AML-193 (cell line): ENCODE data around the gene PAPPA2.
"Not testable (repeated sequence)": the region's sequence is repeated elsewhere in the genome, so short reads cannot be mapped to it uniquely, and the experiment has no call there.

Source experiments
- DNase-seq, 2 experiments: peaks; one replicate each; lab custom pipeline; 2025; lab: John Stamatoyannopoulos, UW

Gene PAPPA2

DNA sequence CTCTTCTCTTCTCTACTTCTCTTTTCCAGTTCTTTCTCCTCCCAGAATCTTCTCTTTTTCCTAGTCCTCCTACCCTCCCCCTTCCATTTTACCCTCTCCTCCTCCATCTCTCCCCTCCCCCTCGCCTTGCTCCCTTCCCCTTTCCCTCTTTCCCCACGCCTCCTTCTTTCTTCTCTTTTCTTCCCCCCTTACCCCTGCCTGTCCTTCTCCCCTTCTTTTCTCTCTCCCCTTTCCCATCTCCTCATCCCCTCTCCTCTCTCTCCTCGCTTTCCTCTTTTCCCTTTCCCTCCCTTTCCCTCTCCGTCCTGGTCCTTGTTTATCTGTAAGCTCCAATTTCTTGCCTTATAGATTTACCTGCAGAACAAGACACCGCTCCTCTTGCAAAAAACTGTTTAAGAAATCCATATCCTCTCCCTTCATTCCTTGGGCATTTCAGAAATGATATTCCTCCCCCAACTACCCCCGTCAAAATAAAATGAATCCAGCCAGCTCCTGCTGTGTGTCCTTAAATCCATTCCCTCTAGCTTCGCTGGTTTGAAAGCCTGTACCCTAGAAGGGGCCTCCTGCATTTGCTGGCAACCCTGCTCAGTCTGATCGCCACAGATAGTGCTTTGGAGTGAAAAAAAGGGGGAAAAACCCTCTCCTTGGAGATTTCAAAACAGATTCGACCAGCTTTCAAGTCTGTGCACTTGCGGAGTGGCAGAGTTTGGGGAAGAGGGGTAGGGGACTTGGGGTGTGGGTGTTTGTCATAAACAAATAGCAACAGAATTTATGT lies 89.4 kb downstream of the PAPPA2 start:
- no peak for DNase-seq

DNA sequence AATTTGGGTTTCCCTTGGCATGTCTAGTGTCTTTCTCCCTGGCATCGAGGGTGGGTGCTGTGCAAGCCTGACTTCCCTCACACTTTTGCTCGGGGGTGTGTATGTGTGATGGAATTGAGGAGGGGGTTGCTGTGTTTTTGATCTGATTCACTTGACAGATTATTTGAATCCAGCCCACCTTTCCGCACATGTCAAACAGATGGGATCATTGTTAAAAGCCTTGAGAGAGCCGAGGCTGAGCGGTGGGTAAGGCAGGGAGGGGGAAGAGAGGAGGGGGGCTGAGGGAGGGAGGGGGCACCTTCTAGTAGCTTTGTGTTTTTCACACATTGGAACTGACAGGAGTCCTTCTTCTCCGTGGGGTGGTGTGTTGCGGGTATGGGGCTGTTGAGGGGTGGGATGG lies 90.0 kb downstream of the PAPPA2 start:
- no peak for DNase-seq

DNA sequence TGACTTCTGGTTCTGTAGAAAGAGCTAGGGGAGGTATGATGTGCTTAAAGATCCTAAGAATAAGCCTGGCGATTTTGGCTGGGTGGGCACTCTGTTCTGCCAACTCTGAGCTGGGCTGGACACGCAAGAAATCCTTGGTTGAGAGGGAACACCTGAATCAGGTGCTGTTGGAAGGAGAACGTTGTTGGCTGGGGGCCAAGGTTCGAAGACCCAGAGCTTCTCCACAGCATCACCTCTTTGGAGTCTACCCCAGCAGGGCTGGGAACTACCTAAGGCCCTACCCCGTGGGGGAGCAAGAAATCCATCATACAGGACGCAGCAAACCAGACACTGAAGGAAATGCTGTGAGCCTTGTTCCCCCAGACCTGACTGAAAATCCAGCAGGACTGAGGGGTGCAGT lies 93.3 kb downstream of the PAPPA2 start:
- DNase-seq, result no peak

DNA sequence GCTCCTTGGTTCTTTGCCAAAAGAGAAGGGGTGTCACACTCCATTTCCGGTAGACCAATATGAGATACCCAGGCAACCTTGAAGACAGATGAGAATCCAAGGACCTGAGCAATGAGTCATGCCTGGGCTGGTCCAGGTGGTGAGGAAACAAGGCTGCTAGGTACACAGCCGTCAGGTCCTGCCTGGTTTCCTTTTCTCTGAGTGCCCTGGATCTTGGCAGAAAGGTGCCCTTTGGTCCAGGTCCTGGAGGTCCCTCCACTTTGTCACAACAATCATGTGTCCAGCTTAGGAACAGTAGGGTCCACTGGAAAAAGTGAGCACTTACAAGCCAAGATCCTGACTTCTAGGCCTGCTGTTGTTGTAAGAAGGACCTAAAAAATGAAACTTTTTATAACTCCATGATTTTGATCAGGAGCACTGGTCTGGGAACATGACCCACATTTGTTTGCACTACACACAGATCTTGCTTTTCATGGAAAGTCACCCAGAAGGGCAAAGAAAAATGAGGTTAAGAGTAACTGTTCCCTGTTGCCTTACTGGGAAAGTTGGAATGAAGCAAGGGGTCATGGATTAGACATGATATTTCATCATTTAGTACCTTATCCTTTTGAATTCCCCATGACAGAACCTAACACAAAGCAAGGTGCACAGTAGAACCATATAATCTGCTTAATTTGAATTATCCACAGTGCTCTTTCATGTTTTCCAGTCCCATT lies 94.7 kb downstream of the PAPPA2 start:
- no peak for DNase-seq

DNA sequence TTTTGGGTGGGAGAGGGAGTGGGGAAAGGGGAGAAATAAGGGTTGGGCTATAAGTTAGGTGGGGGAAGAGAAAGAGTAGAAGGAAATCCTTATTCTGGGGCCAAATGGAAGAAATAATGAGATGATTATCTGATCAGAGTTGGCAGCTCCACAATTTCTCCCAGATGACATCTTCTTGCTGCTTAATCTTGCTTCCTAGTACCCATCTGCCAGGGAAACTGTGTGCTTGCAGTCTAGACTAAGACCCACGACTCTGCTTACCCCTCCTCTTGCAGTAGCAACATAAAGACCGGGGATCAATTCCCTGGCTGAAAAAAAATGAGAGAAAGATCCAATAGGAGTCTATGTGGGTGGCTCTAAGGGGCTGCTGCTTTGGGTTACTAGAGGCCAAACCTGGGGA lies 95.6 kb downstream of the PAPPA2 start:
- no peak for DNase-seq

DNA sequence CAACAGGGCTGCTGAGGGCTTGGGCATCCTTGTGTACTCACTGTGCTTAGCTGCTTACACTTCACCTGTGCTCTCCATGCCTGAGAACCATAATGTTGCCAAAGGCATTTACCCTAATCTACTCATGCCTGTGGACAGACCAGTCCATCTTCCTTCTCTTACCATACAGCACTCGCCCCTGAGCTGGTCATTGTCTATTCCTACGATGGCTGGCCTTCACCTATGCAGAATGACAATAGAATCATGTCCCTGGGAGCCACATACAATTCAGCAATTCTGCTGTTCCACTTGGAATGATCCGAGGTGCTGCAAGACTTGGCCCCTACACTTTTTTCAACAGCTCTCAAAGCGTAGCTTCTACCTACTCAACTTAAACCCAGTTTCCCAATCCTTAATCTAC lies 96.5 kb downstream of the PAPPA2 start:
- no peak for DNase-seq

DNA sequence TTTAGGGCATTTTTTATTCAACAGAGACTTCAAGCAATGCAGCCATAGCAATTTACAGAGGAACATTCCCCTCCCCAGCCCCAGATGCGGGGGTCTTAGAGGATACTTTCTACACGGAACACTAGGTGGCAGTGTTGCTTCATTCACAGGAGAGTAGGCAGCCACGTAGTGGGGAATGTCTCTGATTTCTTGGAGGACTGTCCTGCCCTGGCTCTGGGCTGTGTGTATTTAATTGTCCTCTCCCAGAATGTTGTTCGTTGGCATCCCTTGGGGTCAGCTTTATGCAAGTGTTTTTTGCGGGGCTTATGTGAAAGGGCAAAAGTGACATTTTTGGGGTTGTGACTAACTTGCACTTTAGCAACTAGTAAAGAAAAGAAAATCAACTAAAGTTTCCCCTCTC lies 96.9 kb downstream of the PAPPA2 start:
- DNase-seq, result peak in 1 of 2 experiments; percentile 2

DNA sequence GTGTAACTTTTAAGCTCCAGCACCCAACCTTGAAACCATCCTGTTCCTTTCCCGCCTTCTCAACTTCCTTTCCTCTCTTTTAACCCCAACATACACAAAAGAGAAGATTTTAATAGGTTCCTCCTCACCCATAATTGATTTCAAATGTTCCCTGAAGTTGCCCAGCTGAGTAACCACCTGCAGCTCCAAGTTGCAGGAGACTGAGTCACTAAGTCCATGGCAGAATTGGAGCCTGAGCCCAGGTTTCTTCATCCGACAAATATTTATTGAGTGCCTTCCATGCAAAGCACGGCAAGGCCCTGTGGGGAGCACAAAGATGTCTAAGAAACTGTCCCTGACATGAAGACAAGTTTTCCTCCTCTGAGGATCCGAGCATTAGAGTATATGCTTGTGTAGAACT lies 97.7 kb downstream of the PAPPA2 start:
- DNase-seq, result no peak

DNA sequence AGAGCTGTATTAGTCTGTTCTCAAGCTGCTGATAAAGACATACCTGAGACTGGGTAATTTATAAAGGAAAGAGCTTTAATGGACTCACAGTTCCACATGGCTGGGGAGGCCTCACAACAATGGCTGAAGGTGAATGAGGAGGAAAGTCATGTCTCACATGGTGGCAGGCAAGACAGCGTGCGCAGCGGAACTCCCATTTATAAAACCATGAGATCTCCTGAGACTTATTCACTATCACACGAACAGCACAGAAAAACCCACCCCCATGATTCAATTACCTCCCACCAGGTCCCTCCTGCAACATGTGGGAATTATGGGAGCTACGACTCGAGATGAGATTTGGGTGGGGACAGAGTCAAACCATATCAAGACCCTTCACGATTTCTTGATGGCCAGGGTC lies 98.8 kb downstream of the PAPPA2 start:
- DNase-seq, result not testable (repeated sequence)

DNA sequence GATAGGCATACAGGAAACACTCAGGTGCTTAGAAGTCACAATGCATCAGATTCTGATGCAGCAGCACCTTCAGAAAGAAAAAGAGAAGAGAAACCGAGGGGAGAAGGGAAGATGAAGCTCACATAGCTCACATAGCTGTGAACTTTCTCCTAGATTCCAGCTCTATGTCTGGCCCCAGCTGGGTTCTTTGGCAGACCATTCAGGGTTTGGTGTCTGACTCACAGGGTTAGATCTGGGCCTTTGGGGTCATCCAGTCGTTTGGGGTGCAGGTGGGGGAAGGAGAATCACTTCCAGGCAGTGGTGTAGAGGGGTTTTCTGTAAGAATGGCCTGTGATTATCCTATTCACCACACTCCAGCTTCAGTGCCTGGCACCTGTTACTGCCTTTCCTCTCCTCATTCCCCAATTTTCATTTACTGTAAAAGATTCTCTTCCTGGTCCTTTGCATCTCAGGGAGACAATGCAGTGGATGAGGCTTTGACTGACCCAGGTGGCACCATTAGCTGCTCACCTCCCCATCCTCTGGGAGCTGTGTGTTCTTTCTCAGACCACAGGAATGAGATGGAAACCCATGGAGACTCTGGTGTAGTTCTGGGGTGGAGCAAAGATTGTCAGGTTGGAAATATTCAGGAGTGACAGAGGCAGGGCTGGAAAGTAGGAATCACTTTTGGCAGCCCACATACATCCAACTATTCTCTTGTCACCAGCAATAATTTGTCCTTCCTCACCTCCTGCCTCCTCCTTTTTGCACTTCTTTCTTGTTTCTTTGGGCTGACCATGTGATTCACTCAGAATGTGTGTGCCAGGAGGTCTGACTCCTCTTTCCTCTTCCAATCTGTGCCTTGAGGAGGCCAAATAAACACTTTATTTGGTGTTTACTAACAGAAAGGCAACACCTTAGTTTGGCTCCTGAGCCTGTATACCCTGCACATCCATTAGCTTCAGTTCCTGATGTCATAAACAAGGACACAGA lies 103.3 kb downstream of the PAPPA2 start:
- no peak for DNase-seq

DNA sequence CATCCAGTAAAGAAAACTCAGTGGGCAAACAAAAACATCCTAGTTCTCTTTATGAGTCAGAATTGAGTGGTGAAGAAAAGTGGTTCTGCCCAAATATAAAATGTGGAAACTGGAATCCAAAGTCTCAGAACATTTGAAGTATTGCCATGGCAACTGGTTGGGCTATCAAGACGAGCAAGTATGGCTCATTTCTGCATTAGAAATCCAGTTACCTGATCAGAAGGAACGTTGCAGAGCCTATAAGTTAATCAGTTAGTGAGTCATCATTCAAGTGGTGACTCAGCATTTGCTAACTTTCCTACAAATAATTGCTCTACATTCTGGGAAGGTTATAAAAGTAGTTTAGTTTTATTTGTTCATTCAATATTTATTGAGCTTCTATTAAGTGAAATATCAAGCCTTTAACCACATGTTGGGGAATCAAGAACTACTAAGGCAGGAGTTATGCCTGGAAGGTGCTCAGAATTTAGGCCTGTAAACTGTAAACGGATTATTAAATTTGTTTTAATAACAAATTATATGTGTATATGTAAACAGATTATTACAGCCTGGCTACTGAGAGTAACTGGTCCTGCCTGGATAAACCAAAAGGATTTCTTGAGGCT lies 104.3 kb downstream of the PAPPA2 start:
- DNase-seq, result no peak

DNA sequence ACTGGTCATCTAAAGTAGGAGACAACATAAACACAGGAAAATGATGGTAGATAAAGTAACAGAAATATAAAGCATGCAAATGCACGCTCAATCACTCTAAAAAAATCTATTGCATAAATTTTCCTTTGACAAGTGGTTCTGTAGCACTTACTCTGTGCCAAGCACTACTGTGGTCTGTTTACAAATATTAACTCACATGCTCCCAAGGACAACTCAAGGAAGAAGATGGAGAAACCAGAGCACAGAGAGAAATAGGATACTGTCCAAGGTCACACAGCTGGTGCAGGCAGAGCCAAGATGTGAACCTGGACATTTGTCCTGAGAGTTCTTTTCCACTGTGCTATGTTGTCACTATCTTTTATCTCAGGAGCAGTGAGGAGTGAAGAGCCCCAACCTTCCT lies 105.2 kb downstream of the PAPPA2 start:
- no peak for DNase-seq

DNA sequence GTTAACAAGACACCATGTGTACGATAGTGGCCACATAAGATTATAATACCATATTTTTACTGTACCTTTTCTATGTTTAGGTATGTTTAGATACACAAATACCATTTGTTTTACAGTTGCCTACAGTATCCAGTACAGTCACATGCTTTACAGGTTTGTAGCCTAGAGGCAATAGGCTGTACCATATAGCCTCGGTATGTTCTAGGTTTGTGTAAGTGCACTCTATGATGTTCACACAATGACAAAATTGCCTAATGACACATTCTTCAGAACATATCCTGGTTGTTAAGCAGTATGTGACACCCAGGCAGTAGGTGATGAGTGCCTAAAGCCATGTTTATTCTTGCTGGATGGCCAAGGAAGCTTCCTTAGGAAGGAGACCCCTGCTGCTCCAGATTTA lies 111.8 kb downstream of the PAPPA2 start:
- no peak for DNase-seq

DNA sequence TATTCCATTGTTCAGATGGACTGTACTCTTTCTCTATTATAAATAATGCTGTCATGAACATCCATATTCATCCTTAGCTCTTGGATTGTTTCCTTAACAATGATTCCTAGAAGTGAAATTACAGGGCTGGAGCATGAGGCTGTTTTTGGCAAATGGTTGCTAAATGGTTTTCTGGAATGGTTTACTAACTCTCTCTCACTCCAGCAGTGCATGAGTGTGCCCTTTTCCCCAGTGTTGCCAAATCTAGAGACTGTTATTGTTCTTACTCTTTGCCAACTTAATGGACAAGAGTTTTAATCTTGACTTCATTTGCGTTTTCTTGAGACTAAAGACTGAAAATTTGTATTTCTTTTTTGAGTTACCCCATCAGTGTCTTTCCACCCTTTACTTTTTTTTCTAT lies 113.0 kb downstream of the PAPPA2 start:
- DNase-seq, result no peak

DNA sequence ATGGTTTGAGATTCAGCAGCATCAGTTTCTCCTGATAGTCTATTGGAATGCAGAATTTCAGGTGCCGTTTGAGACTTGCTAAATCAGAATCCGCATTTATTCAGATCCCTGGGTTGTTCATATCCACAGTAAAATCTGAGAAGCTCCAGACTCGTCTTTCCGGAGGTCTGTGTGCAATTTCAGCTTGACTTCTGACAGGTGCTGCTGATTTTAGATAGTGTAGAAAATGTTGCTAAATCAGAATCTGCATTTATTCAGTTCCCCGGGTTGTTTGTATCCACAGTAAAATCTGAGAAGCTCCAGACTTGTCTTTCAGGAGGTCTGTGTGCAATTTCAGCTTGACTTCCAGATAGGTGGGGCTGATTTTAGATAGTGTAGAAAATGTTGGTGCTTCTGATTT lies 113.7 kb downstream of the PAPPA2 start:
- no peak for DNase-seq

DNA sequence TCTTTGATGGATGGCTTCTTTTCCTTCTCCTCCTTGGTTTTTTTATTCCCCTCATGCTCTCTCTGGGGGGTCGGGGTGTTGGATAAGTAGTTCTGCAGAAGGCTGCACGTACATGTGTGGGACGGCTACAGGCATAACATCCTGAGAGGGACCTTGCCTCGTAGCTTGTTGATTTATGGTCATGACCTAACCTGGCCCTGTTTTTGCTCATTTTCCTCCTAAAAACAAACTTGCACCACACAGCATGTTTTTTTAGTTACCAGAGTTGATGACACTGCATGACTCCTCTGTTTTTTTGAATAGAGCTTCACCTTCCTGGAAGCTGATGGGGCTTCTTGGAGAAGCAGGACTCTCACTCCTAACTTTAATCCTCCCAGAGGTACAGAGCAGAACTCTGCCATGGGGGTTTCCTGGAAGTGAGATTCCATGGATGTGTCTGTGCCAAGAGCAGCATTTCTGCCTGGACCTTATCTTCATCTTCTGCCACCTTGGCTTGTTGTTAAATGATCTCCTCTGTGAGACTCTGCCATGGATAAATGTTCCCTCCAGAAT lies 114.7 kb downstream of the PAPPA2 start:
- DNase-seq, result no peak

DNA sequence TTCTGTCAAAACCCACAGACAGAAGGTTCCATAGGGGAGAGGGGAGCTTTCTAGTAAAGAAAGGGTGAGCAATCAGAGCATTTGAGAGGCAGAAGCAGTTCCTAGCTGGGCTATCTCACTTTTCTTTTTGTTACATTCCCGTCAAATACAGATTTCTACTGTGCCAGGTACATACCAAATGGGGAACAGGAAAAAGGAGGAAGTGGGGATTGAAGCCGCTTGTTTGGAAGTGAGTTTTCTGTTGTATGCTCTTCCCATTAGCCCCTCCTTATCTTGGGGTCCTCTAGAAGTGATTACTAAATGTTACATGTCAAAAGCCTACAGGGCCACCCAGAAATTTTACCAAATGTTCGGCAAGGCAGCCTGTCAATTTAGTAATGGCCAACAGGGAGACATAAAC lies 116.1 kb downstream of the PAPPA2 start:
- no peak for DNase-seq

DNA sequence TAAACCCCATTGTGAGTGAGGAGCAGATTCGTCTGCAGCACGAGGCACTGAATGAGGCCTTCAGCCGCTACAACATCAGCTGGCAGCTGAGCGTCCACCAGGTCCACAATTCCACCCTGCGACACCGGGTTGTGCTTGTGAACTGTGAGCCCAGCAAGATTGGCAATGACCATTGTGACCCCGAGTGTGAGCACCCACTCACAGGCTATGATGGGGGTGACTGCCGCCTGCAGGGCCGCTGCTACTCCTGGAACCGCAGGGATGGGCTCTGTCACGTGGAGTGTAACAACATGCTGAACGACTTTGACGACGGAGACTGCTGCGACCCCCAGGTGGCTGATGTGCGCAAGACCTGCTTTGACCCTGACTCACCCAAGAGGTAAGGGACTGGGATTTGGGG lies 132.2 kb downstream of the PAPPA2 start:
- no peak for DNase-seq

DNA sequence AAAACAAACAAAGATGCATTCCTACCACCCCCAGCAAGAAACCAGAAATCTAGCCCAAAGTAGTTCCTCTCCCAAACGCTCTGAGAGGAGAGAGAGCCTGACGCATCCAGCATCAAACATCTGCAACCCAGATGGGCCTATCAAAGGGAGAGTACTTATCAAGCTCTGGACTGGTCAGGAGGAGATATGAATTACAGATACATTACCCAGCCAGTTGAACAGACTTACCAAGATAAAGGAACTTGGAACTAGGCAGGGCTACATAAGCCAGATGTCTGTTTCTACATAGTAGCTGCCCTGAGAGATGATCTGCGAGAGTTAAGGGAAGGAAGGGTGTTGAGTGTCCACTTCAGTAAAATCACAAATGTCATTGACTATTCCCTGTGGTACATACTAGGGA lies 138.4 kb downstream of the PAPPA2 start:
- no peak for DNase-seq

DNA sequence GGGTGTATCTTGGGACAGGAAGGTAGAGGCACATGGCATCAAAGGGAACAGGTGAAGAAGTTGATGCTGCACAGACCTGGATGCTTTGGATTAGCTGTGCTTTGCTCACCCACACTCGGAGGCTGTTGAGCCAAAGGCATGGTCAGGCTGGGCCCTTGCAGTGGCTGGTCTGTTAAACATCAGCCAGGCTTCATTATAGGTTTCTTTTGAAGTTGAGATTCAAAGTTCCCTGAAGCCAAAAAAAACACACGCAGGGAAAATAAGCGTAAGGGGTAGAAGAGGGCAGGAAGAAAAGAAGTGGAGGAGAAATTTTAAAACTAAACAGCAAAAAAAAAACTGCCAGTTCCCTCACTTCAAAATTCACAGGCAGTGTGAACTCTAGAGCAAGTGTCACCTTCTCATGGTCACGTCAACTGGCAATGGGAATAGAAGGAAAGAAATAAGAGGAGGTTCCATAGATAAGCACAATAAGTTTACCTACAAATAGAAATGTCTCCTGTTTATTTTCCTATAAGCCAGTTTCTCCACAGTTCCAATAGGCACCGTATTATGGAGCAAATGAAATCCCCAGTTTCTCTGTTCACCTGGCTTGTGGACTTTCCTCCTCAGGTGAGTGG lies 139.5 kb downstream of the PAPPA2 start:
- DNase-seq, result no peak

DNA sequence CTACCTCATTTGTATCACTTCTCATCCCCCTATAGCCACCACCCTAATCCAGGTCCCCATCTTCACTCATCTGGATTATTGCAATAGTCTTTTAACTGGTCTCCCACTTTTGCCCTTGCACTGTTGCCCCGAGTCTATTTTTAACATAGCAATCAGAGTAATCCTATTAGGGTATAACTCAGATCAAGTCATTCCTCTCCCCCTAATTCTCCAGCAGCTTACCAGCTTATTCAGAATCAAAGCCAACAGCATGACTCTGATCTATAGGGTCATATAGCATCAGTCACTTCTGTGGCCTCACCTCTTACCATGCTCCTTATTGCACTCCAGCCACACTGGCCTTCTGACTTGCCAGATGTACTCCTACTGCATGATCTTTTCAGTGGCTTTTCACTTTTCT lies 140.7 kb downstream of the PAPPA2 start:
- no peak for DNase-seq
